IgD-negative memory B cell (primary cell): ENCODE data around the gene IL23R. TPM values are rescaled to one million over a fixed set of nuclear protein-coding genes. Genes with fewer than 3 reads are reported as not detected.
"Not testable (repeated sequence)": the region's sequence is repeated elsewhere in the genome, so short reads cannot be mapped to it uniquely, and the experiment has no call there.

Source experiments
- H3K27ac Mint-ChIP-seq, 3 donors: one replicate each; pipeline ENCODE4 v1.8.0; 2020 to 2022; ENCODE audit warnings: mild to moderate bottlenecking in 3 of 3, mixed read lengths in 3 of 3, moderate library complexity in 1 of 3
- H3K27me3 Mint-ChIP-seq: one replicate; pipeline ENCODE4 v1.8.0; 2021; ENCODE audit warnings: mixed read lengths
- H3K36me3 Mint-ChIP-seq: one replicate; pipeline ENCODE4 v1.8.0; 2020; ENCODE audit warnings: mild to moderate bottlenecking, mixed read lengths
- H3K4me1 Mint-ChIP-seq, 3 donors: one replicate each; pipeline ENCODE4 v1.8.0; 2020 to 2022; ENCODE audit warnings: mixed read lengths in 3 of 3, mild to moderate bottlenecking in 1 of 3
- H3K4me3 Mint-ChIP-seq, 4 donors: one replicate each; pipeline ENCODE4 v1.8.0; 2020 to 2022; ENCODE audit warnings: mild to moderate bottlenecking in 4 of 4, mixed read lengths in 4 of 4, moderate library complexity in 3 of 4
- H3K9me3 Mint-ChIP-seq, 3 donors: one replicate each; pipeline ENCODE4 v1.8.0; 2020 to 2021; ENCODE audit warnings: mixed read lengths in 3 of 3, mild to moderate bottlenecking in 1 of 3
- polyA plus RNA-seq: library from polyadenylated mRNA; unstranded; fragments of 300-500 nt; fragmentation: Illumina TruSeq; gene quantifications from one replicate; pipeline ENCODE4 v1.2.3, GENCODE V29; 2021

Gene IL23R
- polyA plus RNA-seq, 1 donor from 2014 or later, result not detected

- H3K4me1 Mint-ChIP-seq, H3K4me3 Mint-ChIP-seq, H3K36me3 Mint-ChIP-seq, H3K27ac Mint-ChIP-seq, H3K27me3 Mint-ChIP-seq, H3K9me3 Mint-ChIP-seq: not testable (repeated sequence)
Measured at GRCh38 chr1:67141832-67142231, 24.4 kb upstream of the IL23R start.

GRCh38 chr1:67142931-67143330, 23.3 kb upstream of the IL23R start:
- Mint-ChIP-seq H3K27ac (no peak overlapping the region), H3K36me3 (no peaks in the 10 kb centered on the region), H3K4me3 (no peak overlapping the region), H3K27me3 (no peaks in the 10 kb centered on the region), H3K4me1 (peaks cover 0 to 8% (median 0%) of the 10 kb centered on the region in 3 donors), H3K9me3 (no peaks in the 10 kb centered on the region)

- no peak overlapping the region for H3K4me3 Mint-ChIP-seq
- no peaks in the 10 kb centered on the region for H3K36me3 Mint-ChIP-seq
- no peaks in the 10 kb centered on the region for H3K27me3 Mint-ChIP-seq
- peaks cover under 1 to 9% (median 1%) of the 10 kb centered on the region in 3 donors for H3K4me1 Mint-ChIP-seq
- H3K27ac Mint-ChIP-seq, result no peak overlapping the region
- H3K9me3 Mint-ChIP-seq, result no peaks in the 10 kb centered on the region
Measured at GRCh38 chr1:67143966-67144365, 22.3 kb upstream of the IL23R start.

- Mint-ChIP-seq H3K4me1 (peaks cover 4 to 12% (median 7%) of the 10 kb centered on the region in 3 donors), H3K27ac (no peak overlapping the region), H3K4me3 (no peak overlapping the region), H3K27me3 (no peaks in the 10 kb centered on the region), H3K9me3 (no peaks in the 10 kb centered on the region), H3K36me3 (no peaks in the 10 kb centered on the region)
Measured at GRCh38 chr1:67144696-67145095, 21.6 kb upstream of the IL23R start.

GRCh38 chr1:67146101-67146500, 20.2 kb upstream of the IL23R start:
- Mint-ChIP-seq H3K36me3 (no peaks in the 10 kb centered on the region), H3K9me3 (no peaks in the 10 kb centered on the region), H3K4me3 (no peak overlapping the region), H3K27ac (no peak overlapping the region), H3K4me1 (peaks cover 4 to 13% (median 7%) of the 10 kb centered on the region in 3 donors), H3K27me3 (peaks cover 1% of the 10 kb centered on the region)

- H3K36me3 Mint-ChIP-seq, result no peaks in the 10 kb centered on the region
- peak overlapping the region in 1 of 3 donors; percentile 53 for H3K27ac Mint-ChIP-seq
- H3K4me3 Mint-ChIP-seq, result no peak overlapping the region
- H3K4me1 Mint-ChIP-seq, result peaks cover 4 to 13% (median 7%) of the 10 kb centered on the region in 3 donors
- peaks cover 2% of the 10 kb centered on the region for H3K27me3 Mint-ChIP-seq
- H3K9me3 Mint-ChIP-seq, result no peaks in the 10 kb centered on the region
Measured at GRCh38 chr1:67146539-67146938, 19.7 kb upstream of the IL23R start.

- not testable (repeated sequence) for H3K27me3 Mint-ChIP-seq, H3K36me3 Mint-ChIP-seq, H3K9me3 Mint-ChIP-seq, H3K4me3 Mint-ChIP-seq
- Mint-ChIP-seq H3K27ac (peak overlapping the region in 1 of 3 donors; percentile 52), H3K4me1 (peaks cover 4 to 13% (median 7%) of the 10 kb centered on the region in 3 donors)
Measured at GRCh38 chr1:67147973-67148372, 18.3 kb upstream of the IL23R start.

- peaks cover 10% of the 10 kb centered on the region for H3K27me3 Mint-ChIP-seq
- no peak overlapping the region for H3K27ac Mint-ChIP-seq
- H3K4me1 Mint-ChIP-seq, result peaks cover 4 to 10% (median 7%) of the 10 kb centered on the region in 3 donors
- no peaks in the 10 kb centered on the region for H3K36me3 Mint-ChIP-seq
- no peaks in the 10 kb centered on the region for H3K9me3 Mint-ChIP-seq
- H3K4me3 Mint-ChIP-seq, result no peak overlapping the region
Measured at GRCh38 chr1:67148516-67149178, 17.6 kb upstream of the IL23R start.

- H3K4me3 Mint-ChIP-seq, result no peak overlapping the region
- H3K27ac Mint-ChIP-seq, result no peak overlapping the region
- H3K36me3 Mint-ChIP-seq, result no peaks in the 10 kb centered on the region
- H3K9me3 Mint-ChIP-seq, result no peaks in the 10 kb centered on the region
- H3K4me1 Mint-ChIP-seq, result peaks cover 4 to 7% (median 7%) of the 10 kb centered on the region in 3 donors
- peaks cover 13% of the 10 kb centered on the region for H3K27me3 Mint-ChIP-seq
Measured at GRCh38 chr1:67149179-67149770, 17.0 kb upstream of the IL23R start.

GRCh38 chr1:67150931-67151330, 15.3 kb upstream of the IL23R start:
- H3K9me3 Mint-ChIP-seq, result no peaks in the 10 kb centered on the region
- H3K36me3 Mint-ChIP-seq, result no peaks in the 10 kb centered on the region

GRCh38 chr1:67158401-67158800, 7.9 kb upstream of the IL23R start:
- no peak overlapping the region for H3K27ac Mint-ChIP-seq
- peaks cover 17% of the 10 kb centered on the region for H3K27me3 Mint-ChIP-seq
- no peak overlapping the region for H3K4me3 Mint-ChIP-seq
- H3K9me3 Mint-ChIP-seq, result peaks cover 0 to 2% (median 0%) of the 10 kb centered on the region in 3 donors
- H3K36me3 Mint-ChIP-seq, result no peaks in the 10 kb centered on the region
- no peaks in the 10 kb centered on the region for H3K4me1 Mint-ChIP-seq

More at GRCh38 chr1:67150931-67151330, 15.3 kb upstream of the IL23R start:
- H3K4me1 Mint-ChIP-seq, result peaks cover 4 to 7% (median 5%) of the 10 kb centered on the region in 3 donors
- H3K27ac Mint-ChIP-seq, result no peak overlapping the region
- peaks cover 17% of the 10 kb centered on the region for H3K27me3 Mint-ChIP-seq
- H3K4me3 Mint-ChIP-seq, result no peak overlapping the region

GRCh38 chr1:67159233-67159632, 7.0 kb upstream of the IL23R start:
- Mint-ChIP-seq H3K36me3 (no peaks in the 10 kb centered on the region), H3K4me1 (no peaks in the 10 kb centered on the region), H3K4me3 (no peak overlapping the region), H3K27ac (no peak overlapping the region), H3K9me3 (peaks cover 0 to 2% (median 0%) of the 10 kb centered on the region in 3 donors), H3K27me3 (peaks cover 15% of the 10 kb centered on the region)

GRCh38 chr1:67162954-67163353, 3.3 kb upstream of the IL23R start:
- Mint-ChIP-seq H3K27ac (no peak overlapping the region), H3K27me3 (peaks cover 4% of the 10 kb centered on the region), H3K4me1 (peaks cover 0 to 4% (median 1%) of the 10 kb centered on the region in 3 donors), H3K9me3 (peaks cover 3 to 4% (median 4%) of the 10 kb centered on the region in 3 donors), H3K36me3 (no peaks in the 10 kb centered on the region), H3K4me3 (no peak overlapping the region)

- Mint-ChIP-seq H3K4me3 (no peak overlapping the region), H3K36me3 (no peaks in the 10 kb centered on the region), H3K27ac (no peak overlapping the region), H3K9me3 (peaks cover 2 to 4% (median 4%) of the 10 kb centered on the region in 3 donors), H3K4me1 (peaks cover 0 to 4% (median 1%) of the 10 kb centered on the region in 3 donors), H3K27me3 (peaks cover 3% of the 10 kb centered on the region)
Measured at GRCh38 chr1:67165468-67166041, 699 bp upstream of the IL23R start.

- H3K36me3 Mint-ChIP-seq, result no peaks in the 10 kb centered on the region
- no peak overlapping the region for H3K4me3 Mint-ChIP-seq
- H3K27ac Mint-ChIP-seq, result no peak overlapping the region
- H3K4me1 Mint-ChIP-seq, result peaks cover 0 to 4% (median 1%) of the 10 kb centered on the region in 3 donors
- peaks cover 2 to 4% (median 4%) of the 10 kb centered on the region in 3 donors for H3K9me3 Mint-ChIP-seq
- H3K27me3 Mint-ChIP-seq, result peaks cover 3% of the 10 kb centered on the region
Measured at GRCh38 chr1:67169496-67169895, 3.2 kb downstream of the IL23R start.
